NT2/D1 (cell line): ENCODE results near the gene UGT1A4.

Experiments used
- SUZ12 ChIP-seq: IDR thresholded peaks from 2 replicates; pipeline ENCODE4 v1.6.1; 2011; ENCODE audit not compliant: insufficient read length, insufficient read depth; ENCODE audit errors: extremely low read depth
- ZNF274 ChIP-seq: IDR thresholded peaks from 2 replicates; pipeline ENCODE4 v1.6.1; 2011; ENCODE audit warnings: mild to moderate bottlenecking, low read depth, low read length

DNA sequence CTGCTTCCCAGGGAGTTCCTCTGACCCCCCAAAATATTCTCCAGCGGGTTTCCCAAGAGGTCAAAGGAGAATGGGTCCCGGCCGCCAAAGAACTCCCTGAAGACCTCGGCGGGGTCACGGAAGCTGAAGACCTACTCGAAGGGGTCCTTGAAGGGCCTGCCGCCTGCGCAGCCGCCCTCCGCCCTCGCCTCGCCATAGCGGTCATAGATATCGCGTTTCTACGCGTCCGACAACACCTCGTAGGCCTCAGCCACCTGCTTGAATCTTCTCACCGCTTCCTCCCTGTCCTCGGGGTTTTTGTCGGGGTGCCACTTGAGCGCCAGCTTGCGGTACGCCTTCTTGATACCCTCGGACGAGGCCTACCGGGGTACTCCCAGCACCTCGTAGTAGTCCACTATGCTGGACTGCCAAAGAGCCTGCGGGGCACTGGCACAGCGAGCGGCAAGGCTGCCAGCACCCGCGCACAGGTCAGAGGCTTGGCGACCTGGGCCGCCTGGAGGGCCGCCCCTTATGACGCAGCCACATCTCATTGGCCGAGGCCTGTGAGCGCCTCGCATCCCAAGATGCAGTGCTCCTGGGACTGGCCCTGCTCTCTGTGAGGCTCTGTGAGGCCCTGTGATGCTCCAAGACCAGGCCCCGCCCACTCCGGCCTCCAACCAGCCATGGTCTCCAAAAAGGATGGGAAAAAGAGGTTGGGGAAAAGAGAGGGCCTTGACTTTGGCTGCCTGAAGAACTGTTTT lies 36.5 kb downstream of the UGT1A4 start:
- no peak for TF ChIP-seq ZNF274
- TF ChIP-seq SUZ12 = no peak
